GM04504 (cell line): ENCODE measurements around the gene LMBRD1.

Source experiments
- DNase-seq: peaks from one replicate; pipeline ENCODE4 v3.0.0-alpha.2; 2012; ENCODE audit warnings: low read depth

LMBRD1 gene

DNA sequence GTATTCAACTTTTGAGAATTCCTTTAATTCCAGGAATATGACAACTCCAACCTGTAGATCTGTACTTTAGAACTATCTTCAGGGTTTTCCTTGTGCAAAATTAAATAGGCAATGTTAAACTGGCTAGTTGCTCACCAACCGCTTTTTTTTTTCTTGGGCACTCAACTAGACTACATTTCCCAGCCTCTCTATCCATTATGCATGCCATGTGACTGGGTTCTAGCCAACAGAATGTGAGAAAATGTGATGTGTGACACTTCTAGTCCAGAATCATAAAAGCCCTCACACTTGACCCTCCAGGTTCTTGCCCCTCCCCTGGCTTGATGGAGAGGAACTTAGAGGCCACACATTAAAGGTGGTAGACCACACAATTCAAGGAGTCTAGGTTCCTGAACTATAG, 166.0 kb downstream of the LMBRD1 start:
- no peak for DNase-seq

DNA sequence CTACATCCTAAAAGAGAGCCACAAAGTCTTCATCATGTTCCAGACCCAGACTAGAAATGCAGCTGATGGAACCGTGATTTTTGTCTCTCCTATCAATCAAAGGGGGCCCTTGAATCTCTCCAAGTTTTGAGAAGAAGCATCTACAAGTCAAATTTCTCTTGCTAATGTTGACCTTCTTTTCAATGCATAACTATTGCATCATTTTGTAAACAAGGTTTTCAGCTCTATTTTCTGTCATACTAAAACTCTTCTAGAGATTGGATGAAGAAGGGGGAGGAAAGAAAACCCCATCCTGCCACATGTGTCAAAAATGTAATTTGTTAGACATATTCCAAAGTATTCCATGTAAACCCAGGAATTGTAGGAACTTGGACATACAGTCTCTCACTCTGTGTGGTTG, 169.2 kb downstream of the LMBRD1 start:
- no peak for DNase-seq

DNA sequence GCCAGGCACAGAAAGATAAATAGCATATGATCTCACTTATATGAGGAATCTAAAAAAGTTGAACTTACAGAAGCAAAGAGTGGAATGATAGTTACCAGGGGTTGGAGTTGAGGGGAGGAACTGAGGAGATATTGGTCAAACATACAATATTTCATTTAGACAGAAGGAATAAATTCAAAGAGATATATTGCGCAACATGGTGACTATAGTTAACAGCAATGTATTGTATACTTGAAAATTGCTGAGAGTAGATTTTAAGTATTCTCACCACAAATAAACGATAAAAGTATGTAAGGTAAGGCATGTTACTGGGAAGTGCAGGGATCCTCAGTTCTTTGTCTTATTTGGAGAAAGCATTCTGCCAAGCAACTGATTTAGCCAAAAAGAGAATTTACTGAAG, 171.9 kb downstream of the LMBRD1 start:
- DNase-seq, result no peak
